SH-SY5Y (cell line): ENCODE results near the gene HGS.

Experiments
- GATA2 ChIP-seq: IDR thresholded peaks from 2 replicates; pipeline ENCODE4 v1.6.1; 2011; ENCODE audit warnings: mild to moderate bottlenecking, low read depth, low read length
- GATA3 ChIP-seq: IDR thresholded peaks from 2 replicates; pipeline ENCODE4 v1.6.1; 2011; ENCODE audit warnings: low read depth, mild to moderate bottlenecking, low read length, moderate library complexity

DNA sequence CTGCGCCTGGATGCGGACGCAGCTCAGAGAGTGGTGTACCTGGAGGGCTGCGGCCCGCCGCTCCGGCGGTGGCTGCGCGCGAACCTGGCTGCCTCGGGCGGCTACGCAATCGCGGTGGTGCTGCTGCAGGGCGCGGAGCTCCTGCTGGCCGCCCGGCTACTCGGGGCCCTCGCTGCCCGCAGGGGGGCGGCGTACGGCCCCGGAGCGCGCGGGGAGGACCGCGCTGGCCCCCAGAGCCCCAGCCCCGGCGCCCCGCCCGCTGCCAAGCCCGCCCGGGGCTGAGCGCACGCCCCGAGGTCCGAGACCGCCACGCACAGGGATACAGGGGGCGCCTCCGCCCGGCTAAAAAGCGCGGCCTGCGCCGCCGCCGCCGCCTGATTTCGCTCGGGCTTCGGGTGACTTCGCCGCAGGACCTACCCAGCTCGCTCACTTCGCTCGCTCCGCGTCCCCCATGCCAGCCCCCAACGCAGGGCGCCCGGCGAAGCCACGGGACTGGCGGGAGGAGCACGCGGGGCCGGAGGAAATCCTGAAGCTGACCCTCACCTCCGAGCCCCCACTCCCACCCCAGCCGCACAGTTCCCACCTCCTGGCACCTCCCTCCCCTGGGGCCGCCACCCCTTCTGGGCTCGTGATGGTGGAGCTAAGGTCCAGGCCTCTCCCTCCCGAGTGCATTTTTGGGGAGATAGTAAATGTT, 35.7 kb upstream of the HGS start:
- TF ChIP-seq GATA2 (no peak), GATA3 (no peak)
